Stomach (tissue), 4 donors: Measurements from ENCODE around the gene KATNB1.

ENCODE experiments used
- CTCF ChIP-seq, 7 experiments: fragments of 450-650 bp in 4 of 7; fragments of 200-600 bp in 3 of 7; sonication (generic) in 3 of 7; IDR thresholded peaks; one replicate each; pipeline ENCODE4 v1.5.1; 2016 to 2019; ENCODE audit warnings: antibody characterized with exemption in 7 of 7, control low read depth in 2 of 7, mild to moderate bottlenecking in 1 of 7
- POLR2AphosphoS5 ChIP-seq, 3 donors: sonication (generic); formaldehyde crosslinking; IDR thresholded peaks; one replicate each; pipeline ENCODE4 v1.6.1; 2016; ENCODE audit warnings: antibody characterized with exemption in 3 of 3

GRCh38 chr16:57788252-57788841, 52.8 kb downstream of the KATNB1 start:
- no peak for TF ChIP-seq CTCF (IDR thresholded peaks at IDR 0.05)
- TF ChIP-seq POLR2AphosphoS5 (IDR thresholded peaks at IDR 0.05): no peak
